HG02970 (cell line): ENCODE results near the gene HS3ST3A1.
"Not testable (repeated sequence)": the region's sequence is repeated elsewhere in the genome, so short reads cannot be mapped to it uniquely, and the experiment has no call there.

Source experiments
- ATAC-seq: cut with Tn5 transposase; IDR thresholded peaks from one replicate; pipeline ENCODE4 v1.9.1; 2021; ENCODE audit warnings: mild to moderate bottlenecking, moderate library complexity, moderate number of reproducible peaks; ENCODE audit not compliant: unreplicated experiment, low FRiP score

The HS3ST3A1 gene

GRCh38 chr17:13576661-13577526, 24.8 kb downstream of the HS3ST3A1 start:
- no peak for ATAC-seq

GRCh38 chr17:13575922-13576419, 25.8 kb downstream of the HS3ST3A1 start:
- ATAC-seq, result no peak

- ATAC-seq, result no peak
These were observed 26.3 kb downstream of the HS3ST3A1 start for GRCh38 chr17:13575466-13575865.

GRCh38 chr17:13572581-13572980, 29.1 kb downstream of the HS3ST3A1 start:
- no peak for ATAC-seq

GRCh38 chr17:13569398-13570123, 32.2 kb downstream of the HS3ST3A1 start:
- ATAC-seq, result no peak

GRCh38 chr17:13568582-13569397, 32.9 kb downstream of the HS3ST3A1 start:
- no peak for ATAC-seq

GRCh38 chr17:13563866-13564265, 37.9 kb downstream of the HS3ST3A1 start:
- no peak for ATAC-seq

GRCh38 chr17:13562271-13562800, 39.4 kb downstream of the HS3ST3A1 start:
- ATAC-seq, result no peak

GRCh38 chr17:13561606-13562270, 40.0 kb downstream of the HS3ST3A1 start:
- no peak for ATAC-seq

- ATAC-seq, result no peak
These were observed 40.8 kb downstream of the HS3ST3A1 start for GRCh38 chr17:13560935-13561334.

- no peak for ATAC-seq
These were observed 43.1 kb downstream of the HS3ST3A1 start for GRCh38 chr17:13558588-13558987.

- ATAC-seq, result no peak
These were observed 44.7 kb downstream of the HS3ST3A1 start for GRCh38 chr17:13557077-13557476.

GRCh38 chr17:13554231-13554630, 47.5 kb downstream of the HS3ST3A1 start:
- no peak for ATAC-seq

GRCh38 chr17:13550291-13550690, 51.4 kb downstream of the HS3ST3A1 start:
- ATAC-seq, result no peak

- ATAC-seq, result not testable (repeated sequence)
These were observed 53.2 kb downstream of the HS3ST3A1 start for GRCh38 chr17:13548576-13548975.

- no peak for ATAC-seq
These were observed 54.9 kb downstream of the HS3ST3A1 start for GRCh38 chr17:13546851-13547250.

GRCh38 chr17:13545941-13546340, 55.8 kb downstream of the HS3ST3A1 start:
- no peak for ATAC-seq

GRCh38 chr17:13544765-13545164, 57.0 kb downstream of the HS3ST3A1 start:
- no peak for ATAC-seq

GRCh38 chr17:13544292-13544691, 57.4 kb downstream of the HS3ST3A1 start:
- no peak for ATAC-seq

GRCh38 chr17:13542636-13543035, 59.1 kb downstream of the HS3ST3A1 start:
- ATAC-seq, result no peak
